Spinal cord (tissue), 10 donors: ENCODE results near the gene C21orf91. TPM values are rescaled to one million over a fixed set of nuclear protein-coding genes. Genes with fewer than 3 reads are reported as not detected.
A peak's percentile ranks its signal among the peaks of the same experiment; 100 is the strongest.

ENCODE experiments used
- DNase-seq, 6 donors: peaks; one replicate each; pipeline versions ENCODE4 v3.0.0 to v3.0.0-alpha.2; 2013 to 2015; ENCODE audit warnings: low spot score in 6 of 6, low read depth in 4 of 6
- H3K27ac ChIP-seq: one replicate; pipeline ENCODE4 v1.5.1; 2013; ENCODE audit warnings: low read depth, low read length, control low read depth
- H3K27me3 ChIP-seq: one replicate; pipeline ENCODE4 v1.6.1; 2013; ENCODE audit warnings: low read length; ENCODE audit not compliant: control insufficient read depth, insufficient read depth
- H3K36me3 ChIP-seq: one replicate; pipeline ENCODE4 v1.6.1; 2013; ENCODE audit warnings: low read length; ENCODE audit not compliant: control insufficient read depth, insufficient read depth
- H3K4me1 ChIP-seq: one replicate; pipeline ENCODE4 v1.6.1; 2013; ENCODE audit warnings: low read length; ENCODE audit not compliant: control insufficient read depth, insufficient read depth
- H3K4me3 ChIP-seq: one replicate; pipeline ENCODE4 v1.5.1; 2013; ENCODE audit warnings: low read depth, low read length, control low read depth
- H3K9me3 ChIP-seq: one replicate; pipeline ENCODE4 v1.6.1; 2013; ENCODE audit warnings: low read length; ENCODE audit not compliant: control insufficient read depth, insufficient read depth
- WGBS: methylation state at CpG from one replicate; pipeline ENCODE4 v1.1.5; 2013; ENCODE audit warnings: missing lambda C conversion rate; ENCODE audit not compliant: insufficient coverage; 5-methylcytosine and 5-hydroxymethylcytosine counted together
- polyA plus RNA-seq, 2 donors: library from polyadenylated mRNA; unstranded; fragments of 120-200 nt; gene quantifications; one replicate each; pipeline ENCODE4 v1.2.1, GENCODE V29; 2013; ENCODE audit not compliant: insufficient read length in 2 of 2
- total RNA-seq, 2 donors: library from RNA; depleted of rRNA in 1 of 2; stranded (reverse); fragments of 120-200 nt in 1 of 2; fragments of >200 nt in 1 of 2; gene quantifications; one replicate each; pipeline versions ENCODE4 v1.2.3 to v1.2.4, GENCODE V29; 2013 to 2014
- donor health status: healthy.

C21orf91 gene
- total and polyA plus RNA-seq, 4 donors, result 8.6 to 21.7 (median 14.3) TPM

- H3K4me3 ChIP-seq, result no peak overlapping the region
- no peaks in the 10 kb centered on the region for H3K36me3 ChIP-seq
- no peak overlapping the region for H3K27ac ChIP-seq
- DNase-seq, result no peak
- no peaks in the 10 kb centered on the region for H3K4me1 ChIP-seq
- no peaks in the 10 kb centered on the region for H3K27me3 ChIP-seq
- no CpG with 5 or more reads among the region's 3 CpGs for WGBS
- H3K9me3 ChIP-seq, result no peaks in the 10 kb centered on the region
These were observed 10.3 kb upstream of the C21orf91 start for GRCh38 chr21:17829472-17829871.

GRCh38 chr21:17828223-17828622, 9.1 kb upstream of the C21orf91 start:
- H3K36me3 ChIP-seq, result no peaks in the 10 kb centered on the region
- H3K9me3 ChIP-seq, result no peaks in the 10 kb centered on the region
- H3K4me1 ChIP-seq, result no peaks in the 10 kb centered on the region
- no peak for DNase-seq
- H3K4me3 ChIP-seq, result no peak overlapping the region
- no peak overlapping the region for H3K27ac ChIP-seq
- WGBS, result 70% methylated on average over 3 of the region's 3 CpGs
- H3K27me3 ChIP-seq, result no peaks in the 10 kb centered on the region

DNA sequence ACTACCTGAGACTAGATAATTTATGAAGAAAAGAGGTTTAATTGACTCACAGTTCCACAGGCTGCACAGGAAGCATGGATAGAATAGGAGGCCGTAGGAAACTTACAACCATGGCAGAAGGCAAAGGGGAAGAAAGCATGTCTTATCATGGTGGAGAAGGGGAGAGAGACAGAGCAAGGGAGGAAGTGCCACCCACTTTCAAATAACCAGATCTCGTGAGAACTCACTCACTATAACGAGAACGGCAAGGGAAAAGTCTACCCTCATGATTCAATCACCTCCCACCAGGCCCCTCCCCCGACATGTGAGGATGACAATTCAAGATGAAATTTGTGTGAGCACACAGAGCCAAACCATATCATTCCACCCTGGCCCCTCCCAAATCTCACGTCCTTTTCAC, 4.7 kb upstream of the C21orf91 start:
- no peak overlapping the region for H3K4me3 ChIP-seq
- no peaks in the 10 kb centered on the region for H3K4me1 ChIP-seq
- H3K27me3 ChIP-seq, result no peaks in the 10 kb centered on the region
- no peak for DNase-seq
- no peak overlapping the region for H3K27ac ChIP-seq
- no peaks in the 10 kb centered on the region for H3K9me3 ChIP-seq
- WGBS, result 82% methylated on average over 4 of the region's 6 CpGs
- no peaks in the 10 kb centered on the region for H3K36me3 ChIP-seq

DNA sequence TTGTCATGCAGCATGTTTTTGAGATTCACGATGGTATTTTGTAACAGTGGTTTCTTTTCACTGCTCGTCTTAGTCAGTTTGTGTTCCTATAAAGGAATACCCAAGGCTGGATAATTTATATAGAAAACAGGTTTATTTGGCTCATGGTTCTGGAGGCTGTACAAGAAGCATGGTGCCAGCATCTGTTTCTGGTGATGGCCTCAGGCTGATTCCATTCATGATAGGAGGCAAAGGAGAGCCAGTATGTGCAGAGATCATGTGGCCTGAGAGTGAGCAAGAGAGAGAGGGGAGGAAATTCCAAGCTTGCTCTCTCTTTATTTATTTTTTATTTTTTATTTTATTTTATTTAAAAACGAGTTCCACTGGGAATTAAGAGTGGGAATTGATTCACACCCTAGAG, 2.0 kb upstream of the C21orf91 start:
- no peak overlapping the region for H3K4me3 ChIP-seq
- H3K36me3 ChIP-seq, result no peaks in the 10 kb centered on the region
- H3K27ac ChIP-seq, result no peak overlapping the region
- no peaks in the 10 kb centered on the region for H3K4me1 ChIP-seq
- WGBS, result 100% methylated on average over 2 of the region's 3 CpGs
- no peaks in the 10 kb centered on the region for H3K9me3 ChIP-seq
- no peaks in the 10 kb centered on the region for H3K27me3 ChIP-seq
- DNase-seq, result no peak

GRCh38 chr21:17819877-17820229, 697 bp upstream of the C21orf91 start:
- no CpG with 5 or more reads among the region's 6 CpGs for WGBS

DNA sequence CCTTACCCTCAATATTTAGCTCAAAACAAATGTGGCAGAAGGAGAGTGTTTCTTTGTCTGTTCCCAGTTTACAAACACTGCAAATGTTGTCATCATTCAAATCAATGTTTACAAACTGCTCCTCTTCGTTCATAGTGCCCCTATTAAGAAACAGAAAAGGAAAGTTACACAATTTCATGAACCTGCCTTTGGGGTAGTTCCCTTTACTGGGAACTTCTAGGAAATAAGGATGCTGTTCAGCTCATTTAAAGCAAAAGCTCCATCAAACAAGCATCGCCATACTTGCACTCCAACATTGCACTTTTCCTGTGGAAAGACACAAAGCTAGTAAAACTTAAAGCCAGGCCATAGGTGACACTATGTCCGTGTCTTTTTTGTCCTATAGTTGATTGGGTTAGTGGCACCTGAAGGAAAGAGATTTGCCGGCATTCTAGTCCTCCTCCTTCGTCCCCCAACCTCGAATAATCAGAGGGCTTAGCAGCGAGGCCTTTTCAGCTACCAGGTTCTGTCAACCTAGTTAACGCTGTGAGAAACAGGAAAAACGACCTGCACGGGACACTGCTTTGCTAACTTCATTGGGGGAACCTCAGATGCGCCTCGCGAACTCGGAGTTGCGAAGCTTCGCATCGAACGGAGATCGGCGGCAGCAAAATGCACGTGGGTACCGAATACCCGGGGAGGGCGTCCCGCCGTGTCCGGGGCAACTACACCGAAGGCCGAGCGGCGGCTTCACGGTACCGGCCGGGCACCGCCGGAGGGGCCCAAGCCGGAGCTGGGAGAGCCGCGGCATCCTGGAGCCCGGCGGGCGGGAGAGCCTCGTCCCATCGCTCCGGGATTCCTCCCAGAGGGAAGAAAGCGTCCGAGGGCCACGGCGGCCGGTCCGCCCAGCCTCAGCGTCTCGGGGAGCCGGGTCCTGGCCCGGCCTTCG, 706 bp downstream of the C21orf91 start:
- H3K27me3 ChIP-seq, result no peaks in the 10 kb centered on the region
- under 1% methylated on average over 54 of the region's 56 CpGs for WGBS
- no peaks in the 10 kb centered on the region for H3K4me1 ChIP-seq
- no peaks in the 10 kb centered on the region for H3K9me3 ChIP-seq
- peak overlapping the region; percentile 81 for H3K27ac ChIP-seq
- peak overlapping the region; percentile 67 for H3K4me3 ChIP-seq
- DNase-seq, result peak in 5 of 6 donors; percentile 12 to 76 (median 31)
- no peaks in the 10 kb centered on the region for H3K36me3 ChIP-seq

More at GRCh38 chr21:17819877-17820229, 697 bp upstream of the C21orf91 start:
- DNase-seq, result no peak
- no peaks in the 10 kb centered on the region for H3K9me3 ChIP-seq
- no peaks in the 10 kb centered on the region for H3K4me1 ChIP-seq
- no peaks in the 10 kb centered on the region for H3K27me3 ChIP-seq
- H3K27ac ChIP-seq, result peak overlapping the region; percentile 81
- peak overlapping the region; percentile 67 for H3K4me3 ChIP-seq
- H3K36me3 ChIP-seq, result no peaks in the 10 kb centered on the region

DNA sequence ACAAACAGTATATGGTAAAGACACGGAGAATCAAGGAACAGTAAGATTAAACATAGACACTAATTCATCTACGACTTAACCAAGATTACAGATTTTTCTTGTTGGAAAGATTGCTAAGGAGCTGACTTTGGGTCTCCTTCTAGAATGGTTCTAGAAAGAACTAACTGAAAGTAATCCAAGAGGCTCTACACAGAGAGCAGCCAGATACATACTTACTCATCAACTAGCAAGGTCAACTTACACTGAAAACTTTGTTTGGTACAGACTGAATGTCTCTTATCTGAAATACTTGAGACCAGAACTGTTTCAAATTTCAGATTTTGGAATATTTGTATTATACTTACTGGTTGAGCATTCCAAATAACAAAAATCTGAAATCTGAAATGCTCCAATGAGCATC, 5.8 kb downstream of the C21orf91 start:
- Histone ChIP-seq H3K27me3 (no peaks in the 10 kb centered on the region), H3K36me3 (peaks cover 3% of the 10 kb centered on the region), H3K27ac (no peak overlapping the region), H3K9me3 (peaks cover 1% of the 10 kb centered on the region), H3K4me1 (no peaks in the 10 kb centered on the region), H3K4me3 (no peak overlapping the region)
- DNase-seq, result no peak
- WGBS, result no CpG with 5 or more reads among the region's 2 CpGs

DNA sequence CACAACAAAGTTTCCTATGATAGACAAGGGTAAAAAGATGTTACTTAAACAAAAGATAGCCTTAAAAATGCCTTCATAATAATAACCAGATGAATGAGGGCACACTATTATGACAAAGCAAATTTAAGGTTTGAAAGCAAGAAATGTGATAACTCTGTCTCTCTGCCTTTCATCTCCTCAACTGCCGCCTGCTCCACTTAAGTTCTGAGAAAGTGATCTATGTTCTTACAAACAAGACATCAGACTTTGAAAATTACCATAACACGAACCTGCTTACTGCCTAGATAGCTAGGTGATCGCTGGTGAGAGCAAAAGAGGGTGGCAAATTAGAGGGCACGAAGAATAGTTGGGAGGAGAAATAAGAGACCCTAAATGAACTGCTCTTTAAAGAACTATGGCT, 13.2 kb downstream of the C21orf91 start:
- Histone ChIP-seq H3K27me3 (no peaks in the 10 kb centered on the region), H3K4me1 (no peaks in the 10 kb centered on the region), H3K4me3 (no peak overlapping the region), H3K9me3 (peaks cover 7% of the 10 kb centered on the region), H3K27ac (no peak overlapping the region), H3K36me3 (peaks cover 10% of the 10 kb centered on the region)
- DNase-seq, result no peak
- WGBS, result 83% methylated on average over 1 of the region's 4 CpGs

GRCh38 chr21:17803536-17803935, 15.6 kb downstream of the C21orf91 start:
- Histone ChIP-seq H3K4me1 (no peaks in the 10 kb centered on the region), H3K36me3 (peaks cover 6% of the 10 kb centered on the region), H3K9me3 (peaks cover 7% of the 10 kb centered on the region), H3K4me3 (no peak overlapping the region), H3K27me3 (no peaks in the 10 kb centered on the region), H3K27ac (no peak overlapping the region)
- WGBS, result 80% methylated on average over 1 of the region's 3 CpGs
- no peak for DNase-seq

GRCh38 chr21:17802572-17802971, 16.6 kb downstream of the C21orf91 start:
- Histone ChIP-seq H3K36me3 (peaks cover 3% of the 10 kb centered on the region), H3K27ac (no peak overlapping the region), H3K4me3 (no peak overlapping the region), H3K27me3 (no peaks in the 10 kb centered on the region), H3K4me1 (no peaks in the 10 kb centered on the region), H3K9me3 (no peaks in the 10 kb centered on the region)
- DNase-seq, result no peak
- WGBS, result no CpG with 5 or more reads among the region's 1 CpG
